Caki2 (cell line): ENCODE results near the gene ENTREP1. TPM values are rescaled to one million over a fixed set of nuclear protein-coding genes. Genes with fewer than 3 reads are reported as not detected.

Source experiments
- DNase-seq: peaks from one replicate; pipeline ENCODE4 v3.0.0-alpha.2; 2015; ENCODE audit warnings: low read depth
- in situ Hi-C: cut with HindIII; loops from 2 replicates; pipeline ENCODE4 v1.10.0; 2016; ENCODE audit warnings: low sequenced_read_pairs, low pct_unique_long_range_greater_than_20kb, mixed read lengths
- total RNA-seq: library from RNA; depleted of rRNA; stranded (reverse); fragments of >200 nt; shearing (Covaris generic); gene quantifications from 2 replicates; pipeline ENCODE4 v1.2.3, GENCODE V29; 2014; ENCODE audit warnings: low replicate concordance

The ENTREP1 gene
- total RNA-seq, 1 experiment from 2014 or later = not detected

DNA sequence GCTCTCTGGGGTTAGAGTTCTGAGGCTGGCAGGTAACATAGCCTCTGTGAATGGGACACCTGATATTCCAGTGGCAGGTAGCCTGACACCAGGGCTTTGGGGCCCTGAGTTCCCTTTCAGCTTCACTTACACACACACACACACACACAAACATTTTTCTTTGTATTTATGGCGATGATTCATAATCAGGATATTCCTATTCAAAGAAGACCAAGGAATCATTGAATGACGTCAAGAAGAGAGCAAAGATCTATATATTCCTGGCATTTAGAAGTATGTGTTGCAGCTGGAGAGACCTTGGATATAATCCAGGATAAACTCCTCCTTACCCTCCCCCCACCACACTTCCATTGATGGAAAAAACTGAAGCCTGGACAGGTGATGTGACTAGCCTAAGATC, 7.9 kb upstream of the ENTREP1 start:
- no peak for DNase-seq
- in situ Hi-C loops = no loop called here

DNA sequence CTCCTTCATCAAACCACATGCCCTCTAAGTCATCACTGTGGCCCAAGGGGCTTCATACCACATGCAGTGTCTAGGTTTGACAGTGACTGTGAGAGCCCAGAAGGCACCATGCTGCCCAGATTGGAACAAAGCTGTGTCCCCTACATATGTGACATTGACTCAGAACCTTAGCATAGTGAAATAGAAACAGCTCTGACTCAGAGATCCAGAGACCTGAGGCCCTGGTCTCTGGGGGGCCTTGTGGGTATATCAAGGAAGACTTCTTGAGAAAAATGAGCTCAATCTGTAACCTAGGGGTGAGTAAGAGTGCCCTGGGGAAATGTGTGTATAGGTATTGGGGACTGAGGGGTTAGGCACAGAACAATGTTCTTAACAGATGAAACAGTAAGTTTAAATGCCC, 7.1 kb upstream of the ENTREP1 start:
- no peak for DNase-seq
- in situ Hi-C loops = no loop called here

DNA sequence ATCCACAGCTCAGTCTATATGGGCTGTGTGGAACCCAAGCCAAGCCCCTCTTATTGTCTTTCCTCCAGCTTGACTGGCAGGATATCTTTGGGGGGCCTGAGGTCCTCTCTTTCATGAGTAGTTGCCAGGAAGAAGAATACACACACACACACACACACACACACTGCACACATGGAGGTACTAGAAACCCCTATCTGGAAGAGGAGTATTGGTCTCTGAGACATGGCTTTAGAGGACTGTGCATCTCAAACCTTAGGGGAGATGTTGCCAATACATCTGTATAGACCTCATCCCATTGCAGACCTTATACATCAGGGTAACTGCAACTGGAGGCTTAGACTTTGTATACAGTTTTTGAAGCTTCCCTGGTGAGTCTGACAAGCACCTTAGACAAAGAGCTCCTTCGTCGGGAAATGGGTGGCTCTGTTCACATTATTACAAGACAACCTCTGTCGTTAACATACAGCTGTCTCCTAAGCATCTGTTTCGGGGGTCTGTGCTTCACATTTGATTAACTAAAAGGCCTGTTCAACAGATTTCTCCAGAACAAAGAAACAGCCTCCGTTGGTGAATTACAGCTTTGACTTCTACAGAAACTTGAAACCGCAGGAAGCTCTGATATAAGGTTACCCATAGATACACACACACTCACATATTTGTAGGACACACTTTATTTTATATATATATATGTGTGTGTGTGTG, 5.5 kb upstream of the ENTREP1 start:
- in situ Hi-C loops = no loop called here
- DNase-seq = no peak

DNA sequence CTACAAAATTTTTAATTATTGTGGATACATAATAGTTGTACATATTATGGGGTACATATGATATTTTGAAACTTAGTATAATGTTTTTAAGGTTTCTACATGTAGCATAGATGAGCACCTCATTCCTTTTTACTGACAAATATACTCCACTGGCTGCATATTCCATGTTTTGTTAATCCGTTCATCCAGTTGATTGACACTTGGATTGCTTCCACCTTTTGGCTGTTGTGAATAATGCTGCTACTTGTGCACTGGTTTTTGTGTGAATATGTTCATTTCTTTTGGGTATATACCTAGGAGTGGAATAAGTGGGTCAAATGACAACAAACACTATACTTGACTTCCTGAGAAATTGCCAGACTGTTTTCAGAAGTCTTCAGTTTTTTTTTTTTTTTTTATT, 2.8 kb upstream of the ENTREP1 start:
- no peak for DNase-seq
- in situ Hi-C loops = no loop called here

DNA sequence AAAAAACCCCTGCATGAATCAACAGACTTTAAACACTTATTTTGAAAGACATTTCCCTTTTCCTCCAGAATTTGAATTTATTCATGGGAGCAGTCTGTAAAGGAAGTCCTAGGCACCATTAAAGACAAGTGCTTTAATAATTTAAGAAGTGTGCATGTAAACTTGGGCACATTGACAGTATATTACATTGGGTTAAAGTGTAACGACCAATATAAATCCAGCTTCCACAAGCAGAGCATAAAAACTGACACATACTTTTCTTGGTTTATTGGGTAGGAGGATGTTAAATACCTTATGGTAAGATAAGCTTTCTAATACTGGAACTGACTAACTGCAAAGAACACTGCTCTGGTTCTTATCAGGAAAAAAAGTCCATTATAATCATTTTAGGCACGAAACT, 1.2 kb upstream of the ENTREP1 start:
- in situ Hi-C loops = no loop called here
- DNase-seq = no peak

DNA sequence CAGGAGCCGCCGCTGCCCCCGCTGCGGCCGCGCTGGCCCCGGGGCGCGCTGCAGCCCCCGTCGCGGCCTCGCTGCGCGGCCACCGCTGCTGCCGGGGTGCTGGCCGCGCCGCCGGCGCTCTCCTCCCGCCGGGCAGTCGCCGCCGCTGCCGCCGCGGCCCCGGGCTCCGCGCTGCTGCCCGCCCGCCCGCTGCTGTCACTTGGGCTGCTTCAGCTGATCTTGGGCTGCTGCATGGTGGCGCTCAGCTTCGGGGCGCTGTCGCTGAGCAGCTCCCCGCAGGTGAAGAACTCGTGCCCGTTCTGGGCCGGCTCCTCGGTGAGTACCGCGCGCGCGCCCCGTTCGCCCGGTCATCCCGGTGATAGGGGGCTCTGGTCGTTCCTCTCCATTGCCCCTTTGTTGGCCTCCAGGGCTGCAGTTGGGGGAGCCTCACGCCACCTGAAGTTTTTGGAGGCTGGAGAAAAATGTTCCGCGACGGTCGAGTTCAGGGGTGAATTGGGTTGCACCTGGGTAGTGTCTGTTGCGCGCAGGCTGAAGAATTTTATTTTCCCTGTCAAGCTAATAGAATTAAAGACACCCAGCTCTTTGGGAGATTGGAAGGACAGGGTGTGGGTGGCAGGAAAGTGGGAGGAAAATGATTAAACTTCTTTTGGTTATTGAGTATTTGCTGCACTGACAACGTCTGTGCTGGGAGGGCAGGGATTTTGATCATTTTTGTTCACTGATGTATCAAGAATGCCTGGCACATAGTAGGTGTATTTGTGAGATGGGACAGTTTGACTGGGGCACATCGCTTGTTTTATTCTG, 596 bp downstream of the ENTREP1 start:
- DNase-seq = no peak
- in situ Hi-C loops = no loop called here

DNA sequence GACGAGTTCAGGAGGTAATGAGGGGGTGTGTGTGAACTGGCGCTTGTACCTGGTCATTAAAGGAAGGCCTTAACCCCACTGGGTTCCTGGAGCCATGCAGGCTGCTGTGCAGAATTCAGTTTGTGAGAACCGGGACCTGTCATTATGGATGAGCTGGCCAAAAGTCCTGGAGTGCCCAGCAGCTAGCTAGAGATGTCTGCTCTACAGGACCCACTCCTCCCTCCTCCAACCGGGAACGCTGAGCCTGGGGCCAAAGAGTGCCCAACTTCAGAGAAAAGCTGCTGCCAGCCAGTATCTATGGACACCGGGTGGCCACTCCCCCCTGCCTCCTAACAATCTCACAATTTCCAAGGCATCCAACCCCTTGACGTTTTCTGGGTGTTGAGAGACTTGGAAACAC, 1.2 kb downstream of the ENTREP1 start:
- DNase-seq = no peak
- in situ Hi-C loops = no loop called here

DNA sequence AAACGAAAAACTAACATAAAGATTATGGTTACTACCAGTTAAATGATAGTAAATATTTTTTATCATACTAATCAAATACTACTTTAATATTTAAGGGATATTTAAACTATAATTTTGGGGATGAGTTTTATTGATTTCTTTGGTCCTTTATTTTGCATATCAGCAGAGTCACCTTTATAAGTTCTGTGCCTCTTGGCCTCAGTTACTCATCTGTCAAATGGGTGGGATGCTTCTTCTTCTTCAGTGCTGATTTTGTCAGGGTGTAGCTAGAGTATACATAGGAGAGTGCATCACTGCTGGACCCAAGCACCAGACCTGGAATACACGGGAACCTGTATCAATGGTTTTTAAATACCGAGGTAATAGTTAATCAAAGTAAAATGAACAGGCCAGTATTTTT, 5.6 kb downstream of the ENTREP1 start:
- in situ Hi-C loops = no loop called here
- DNase-seq = no peak

DNA sequence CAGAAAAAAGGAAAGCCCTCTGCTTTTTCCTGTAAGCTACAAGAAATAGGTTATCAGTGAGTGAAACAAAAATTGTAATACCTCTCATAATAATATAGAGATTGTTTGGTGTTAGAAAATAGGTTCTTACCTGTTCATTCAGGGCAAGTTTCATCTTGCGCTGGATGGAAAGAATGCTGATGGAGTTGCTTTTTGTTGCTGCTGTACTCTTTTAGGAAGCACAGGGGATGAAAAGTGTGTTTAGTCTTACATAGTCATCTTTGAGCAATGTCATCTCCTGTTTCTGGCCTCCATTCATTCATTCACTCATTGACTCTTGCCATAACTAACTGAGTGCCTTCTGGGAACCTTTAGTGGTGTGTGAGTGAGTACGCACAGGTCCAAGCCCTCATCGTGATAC, 6.4 kb downstream of the ENTREP1 start:
- in situ Hi-C loops = no loop called here
- DNase-seq = no peak

DNA sequence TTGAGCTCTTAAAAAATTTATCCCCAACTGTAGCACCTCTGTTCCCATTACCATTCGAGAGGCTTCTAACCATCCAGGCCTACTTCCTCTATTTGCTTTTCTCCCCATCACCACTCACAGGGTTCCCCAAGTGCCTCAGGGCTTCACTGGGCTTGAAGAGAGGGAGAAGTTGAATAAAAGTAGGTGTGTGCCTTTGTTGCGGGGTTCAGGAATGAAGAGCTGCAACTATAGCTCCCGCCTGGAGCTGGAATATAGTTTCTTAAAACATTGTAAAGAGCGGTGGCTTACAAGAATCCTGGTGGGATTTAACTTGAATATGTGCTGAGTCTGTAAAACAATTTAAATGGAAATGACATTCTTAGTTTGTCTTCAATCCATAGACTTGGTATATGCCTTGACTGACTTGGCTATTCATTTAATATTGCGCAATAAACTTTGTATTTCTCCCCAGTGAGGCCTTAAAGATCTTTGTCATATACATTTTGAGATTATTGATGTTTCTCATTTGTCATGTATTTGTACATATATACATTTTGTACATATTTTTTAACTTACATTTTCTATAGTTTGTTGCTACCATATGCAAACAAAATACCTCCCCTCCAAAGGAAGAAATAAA, 7.2 kb downstream of the ENTREP1 start:
- no peak for DNase-seq
- in situ Hi-C loops = no loop called here

DNA sequence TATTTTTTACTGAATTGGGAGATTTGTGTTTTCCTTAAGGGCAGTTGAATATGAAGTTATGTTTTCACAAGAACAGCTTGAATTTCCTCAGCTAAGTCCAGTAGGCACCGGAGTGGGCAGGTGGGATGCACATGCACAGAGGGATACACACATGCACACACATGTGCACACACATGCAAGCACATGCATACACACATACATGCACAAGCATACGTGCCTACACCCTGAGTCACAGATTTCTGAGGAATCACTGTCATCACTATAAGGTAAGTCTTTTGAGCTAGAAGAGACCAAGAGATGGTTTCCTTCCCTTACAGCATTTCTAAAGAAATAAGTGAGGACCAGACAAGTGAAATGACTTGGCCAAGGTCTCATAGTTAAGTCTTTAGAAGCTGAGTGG, 8.7 kb downstream of the ENTREP1 start:
- no peak for DNase-seq
- in situ Hi-C loops = no loop called here

DNA sequence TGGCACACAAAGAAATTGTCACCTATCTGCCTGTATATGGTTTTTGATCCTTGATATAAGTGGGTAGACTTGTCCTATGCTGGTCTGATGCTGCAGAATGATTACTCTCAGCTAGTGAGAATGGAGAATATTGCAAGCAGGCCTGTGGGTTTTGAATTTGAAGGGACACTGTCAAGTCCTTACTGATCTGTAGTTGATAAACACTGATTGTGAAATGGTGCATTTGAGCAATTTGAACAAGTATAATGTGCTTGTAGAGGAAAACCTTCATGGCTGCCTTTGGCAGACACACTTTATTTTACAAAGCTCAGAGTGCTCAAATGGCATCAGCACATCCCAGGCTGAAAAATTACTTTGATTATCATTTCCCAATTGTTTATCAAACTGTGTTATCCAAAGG, 9.3 kb downstream of the ENTREP1 start:
- DNase-seq = no peak
- in situ Hi-C loops = no loop called here

DNA sequence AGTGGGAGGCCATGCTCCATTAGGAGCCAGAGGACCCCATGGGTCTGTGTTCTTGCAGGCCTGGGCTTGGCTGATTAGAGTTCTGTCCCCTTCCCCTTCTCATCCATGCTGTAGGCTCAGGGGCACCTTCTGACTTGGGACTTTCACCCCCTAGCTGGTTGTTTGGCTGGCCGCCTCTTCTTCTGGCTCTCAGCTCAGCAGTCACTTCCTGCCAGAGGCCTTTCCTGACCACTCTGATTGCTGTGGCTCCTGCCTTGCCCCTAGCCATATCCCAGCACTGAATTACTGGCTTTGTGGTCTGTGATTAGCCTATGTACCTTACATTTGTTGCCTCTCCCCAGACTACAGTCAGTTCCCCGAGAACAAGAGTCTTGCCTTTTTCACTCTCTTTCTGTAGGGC, 14.6 kb downstream of the ENTREP1 start:
- DNase-seq = no peak

DNA sequence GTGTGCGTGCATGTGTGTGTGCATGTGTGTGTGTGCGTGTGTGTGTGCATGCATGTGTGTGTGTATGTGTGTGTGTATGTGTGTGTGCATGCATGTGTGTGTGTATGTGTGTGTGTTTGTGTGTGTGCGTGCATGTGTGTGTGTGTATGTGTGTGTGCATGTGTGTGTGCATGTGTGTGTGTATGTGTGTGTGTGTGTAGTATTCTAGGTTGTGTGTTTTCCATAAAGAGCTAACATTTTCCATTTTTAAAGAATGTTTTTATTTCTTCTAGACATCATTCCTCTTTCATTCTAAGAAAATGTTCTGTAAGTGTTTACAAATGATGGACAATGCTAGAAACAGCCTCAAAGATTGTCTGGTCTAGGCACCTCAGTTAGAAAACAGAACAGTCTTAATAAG, 15.6 kb downstream of the ENTREP1 start:
- in situ Hi-C loops = no loop called here
- no peak for DNase-seq

More for the DNA sequence above, 14.6 kb downstream of the ENTREP1 start:
- in situ Hi-C loops = no loop called here

DNA sequence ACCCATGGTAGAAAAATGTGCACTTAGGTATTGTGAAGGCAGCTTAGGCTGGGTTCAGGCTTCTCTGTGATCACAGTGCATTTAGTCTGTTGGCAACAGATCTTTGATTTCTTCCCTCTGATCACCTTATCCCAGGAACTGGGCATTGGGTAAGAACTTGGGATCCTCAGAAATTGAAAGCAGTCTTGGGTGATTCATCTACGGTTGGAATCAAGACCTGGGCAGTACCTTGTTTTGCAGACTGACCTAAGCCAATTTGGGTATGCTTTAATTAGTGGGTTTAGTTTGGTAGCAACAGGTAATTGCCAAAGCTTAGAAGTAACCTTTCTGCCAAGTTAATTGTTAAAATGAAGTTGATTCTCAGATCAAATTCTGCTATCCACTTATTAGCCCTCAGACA, 17.8 kb downstream of the ENTREP1 start:
- in situ Hi-C loops = no loop called here

DNA sequence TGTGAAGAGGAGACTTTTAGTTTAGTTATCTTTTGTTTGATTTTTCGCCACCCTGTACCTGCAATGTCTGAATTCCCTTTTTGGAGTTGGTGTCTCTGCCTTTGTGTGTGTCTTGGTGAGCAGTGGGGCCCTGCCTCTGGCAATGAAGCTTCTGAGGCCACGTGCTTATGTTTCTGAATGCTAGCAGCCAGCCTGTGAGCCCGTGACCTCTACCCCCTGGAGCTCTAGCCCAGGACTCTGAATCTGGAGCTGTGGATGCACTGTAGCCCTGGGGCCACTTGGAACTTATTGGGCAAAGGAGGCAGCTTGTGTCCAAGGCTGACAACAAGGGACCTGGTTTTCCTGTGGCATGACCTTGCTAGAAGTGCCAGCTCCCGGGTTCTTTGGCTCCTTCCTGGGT, 19.4 kb downstream of the ENTREP1 start:
- DNase-seq = no peak

More for the DNA sequence above, 17.8 kb downstream of the ENTREP1 start:
- no peak for DNase-seq

DNA sequence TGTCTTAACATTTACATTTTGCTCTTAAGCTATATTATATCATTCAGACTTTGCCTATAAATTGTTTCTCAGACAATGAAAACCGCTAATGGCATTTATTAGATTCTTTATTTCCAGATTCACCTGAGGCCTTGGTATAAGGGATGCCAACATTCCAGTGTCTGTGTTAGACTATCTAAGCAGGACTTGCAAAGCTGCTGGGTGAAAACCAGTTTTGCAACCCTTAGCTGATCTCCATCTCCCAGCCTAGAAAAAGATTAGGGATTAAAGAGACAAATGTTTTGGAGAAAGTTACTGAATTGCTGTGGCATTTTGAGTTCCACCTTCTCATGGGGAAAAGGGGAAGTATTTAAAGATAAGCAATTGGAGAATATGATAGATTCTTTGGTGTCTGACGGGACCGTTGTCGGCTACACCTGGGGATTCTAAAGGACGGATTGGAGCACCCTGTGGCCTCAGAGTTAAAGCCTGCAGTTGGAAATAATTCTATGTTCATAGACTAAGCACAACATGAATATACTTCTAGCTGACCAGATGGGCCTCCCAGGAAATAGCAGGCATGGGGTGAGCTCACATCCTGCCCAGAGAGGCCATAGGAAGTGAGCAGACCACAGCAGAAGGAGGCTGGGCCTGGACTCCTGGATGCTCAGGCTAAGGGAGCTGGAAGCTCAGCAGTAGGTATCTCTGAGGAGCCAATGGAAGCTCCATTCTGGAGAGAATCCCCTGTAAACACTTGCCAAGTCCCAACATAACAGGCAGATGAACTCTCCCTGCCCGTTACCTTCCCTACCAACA, 21.8 kb downstream of the ENTREP1 start:
- DNase-seq = no peak
- in situ Hi-C loops = no loop called here

More for the DNA sequence above, 19.4 kb downstream of the ENTREP1 start:
- in situ Hi-C loops = no loop called here

DNA sequence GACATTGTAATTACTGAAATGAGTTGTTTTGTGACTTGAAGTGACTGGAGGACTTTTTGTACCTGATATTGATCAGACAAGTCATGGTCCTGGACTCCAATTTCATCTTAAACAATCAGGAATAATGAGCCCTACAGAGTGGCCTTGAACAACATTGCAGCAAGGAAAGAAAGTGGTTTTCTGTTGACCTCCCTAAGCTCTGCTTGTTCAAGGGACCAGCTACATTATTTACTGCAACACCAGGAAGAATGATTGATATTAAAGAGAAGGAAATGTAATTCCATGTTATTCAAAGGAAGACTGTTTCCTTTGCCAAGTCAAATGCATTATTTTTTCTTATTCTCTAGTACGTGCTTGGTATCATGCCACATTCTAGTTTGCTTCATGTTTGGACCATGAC, 22.6 kb downstream of the ENTREP1 start:
- DNase-seq = no peak
- in situ Hi-C loops = no loop called here

DNA sequence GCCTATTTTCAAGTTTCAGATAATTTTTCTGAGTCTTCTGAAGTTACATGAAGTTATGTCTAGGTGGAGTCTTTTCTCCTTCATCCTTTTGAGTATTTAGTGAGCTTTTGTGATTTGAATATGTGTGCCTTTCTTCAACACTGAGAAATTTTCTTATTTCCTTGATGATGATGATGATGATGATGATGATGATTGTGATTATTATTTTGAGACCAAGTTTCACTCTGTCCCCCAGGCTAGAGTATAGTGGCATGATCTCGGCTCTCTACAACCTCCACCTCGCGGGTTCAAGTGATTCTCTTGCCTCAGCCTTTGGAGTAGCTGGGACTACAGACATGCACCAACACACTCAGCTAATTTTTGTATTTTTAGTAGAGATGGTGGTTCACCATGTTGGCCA, 26.2 kb downstream of the ENTREP1 start:
- in situ Hi-C loops = no loop called here
- DNase-seq = no peak
